Cerebellar cortex (tissue), 1 donor: Measurements from ENCODE around the gene SOX10.
A peak's percentile ranks its signal among the peaks of the same experiment; 100 is the strongest.
"Not testable (repeated sequence)": the region's sequence is repeated elsewhere in the genome, so short reads cannot be mapped to it uniquely, and the experiment has no call there.

Experiments used
- DNase-seq: peaks from one replicate; pipeline ENCODE4 v3.0.0-alpha.2; 2015; ENCODE audit warnings: low spot score

The SOX10 gene

GRCh38 chr22:37961062-37961461 is 23.3 kb downstream of the SOX10 start:
- no peak for DNase-seq

- DNase-seq, result no peak
Measured at GRCh38 chr22:37959231-37959825, 25.0 kb downstream of the SOX10 start.

GRCh38 chr22:37957232-37957631 is 27.1 kb downstream of the SOX10 start:
- no peak for DNase-seq

- not testable (repeated sequence) for DNase-seq
Measured at GRCh38 chr22:37955825-37956397, 28.4 kb downstream of the SOX10 start.

GRCh38 chr22:37954686-37955085 is 29.7 kb downstream of the SOX10 start:
- DNase-seq, result no peak

- peak; percentile 96 for DNase-seq
Measured at GRCh38 chr22:37953437-37954179, 30.7 kb downstream of the SOX10 start, which contains the start of the genes C22orf23 and POLR2F. Gene C22orf23, minus strand, starts transcription at chr22:37953601. Its CDS starts 452 bp downstream, at chr22:37953149. Gene POLR2F, plus strand, starts transcription at chr22:37953699. Its CDS starts 89 bp downstream, at chr22:37953788.

GRCh38 chr22:37953062-37953436 is 31.3 kb downstream of the SOX10 start:
- no peak for DNase-seq

- not testable (repeated sequence) for DNase-seq
Measured at GRCh38 chr22:37952629-37953028, 31.7 kb downstream of the SOX10 start.

GRCh38 chr22:37951305-37951704 is 33.0 kb downstream of the SOX10 start:
- DNase-seq, result peak; percentile 42

- DNase-seq, result not testable (repeated sequence)
Measured at GRCh38 chr22:37947142-37947795, 37.1 kb downstream of the SOX10 start.

- DNase-seq, result not testable (repeated sequence)
Measured at GRCh38 chr22:37944423-37944822, 39.9 kb downstream of the SOX10 start.

GRCh38 chr22:37943825-37944198 is 40.5 kb downstream of the SOX10 start:
- no peak for DNase-seq

- DNase-seq, result no peak
Measured at GRCh38 chr22:37943136-37943824, 41.1 kb downstream of the SOX10 start.

GRCh38 chr22:37942133-37942532 is 42.2 kb downstream of the SOX10 start:
- DNase-seq, result no peak

- DNase-seq, result no peak
Measured at GRCh38 chr22:37940698-37941376, 43.5 kb downstream of the SOX10 start.

- peak; percentile 83 for DNase-seq
Measured at GRCh38 chr22:37933711-37934376, 50.5 kb downstream of the SOX10 start.

GRCh38 chr22:37932821-37933578 is 51.4 kb downstream of the SOX10 start:
- peak; percentile 26 for DNase-seq

GRCh38 chr22:37932401-37932800 is 52.0 kb downstream of the SOX10 start:
- no peak for DNase-seq

GRCh38 chr22:37931893-37932389 is 52.4 kb downstream of the SOX10 start:
- DNase-seq, result no peak

- DNase-seq, result no peak
Measured at GRCh38 chr22:37930952-37931440, 53.4 kb downstream of the SOX10 start.
